NCI-H146 treated with DMSO at 0.1 percent for 48 hours (cell line): Measurements from ENCODE around the gene LRRC36.

ENCODE experiments used
- DNase-seq: peaks from one replicate; lab custom pipeline; 2025; ENCODE audit not compliant: unreplicated experiment; lab: John Stamatoyannopoulos, UW

The LRRC36 gene

DNA sequence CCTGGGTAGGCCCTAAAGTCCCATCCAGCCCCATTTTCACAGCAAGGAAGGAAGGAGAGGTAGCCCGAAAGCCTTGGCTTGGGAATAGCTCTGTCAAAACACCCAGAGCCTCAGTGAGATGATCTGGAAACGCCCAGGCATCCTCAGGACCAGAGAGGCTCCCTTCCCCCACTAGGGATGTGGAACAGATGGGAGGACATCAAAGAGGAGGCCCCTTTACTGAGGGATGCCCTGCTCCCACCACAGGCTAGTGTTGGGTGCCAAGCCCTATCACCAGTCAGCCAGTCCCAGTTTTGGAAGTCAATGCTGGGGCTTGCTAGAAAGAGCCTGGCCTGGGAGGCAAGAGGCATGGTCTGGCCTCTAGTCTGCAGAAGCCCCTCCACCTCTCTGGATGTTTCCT, 62.0 kb downstream of the LRRC36 start:
- no peak for DNase-seq

DNA sequence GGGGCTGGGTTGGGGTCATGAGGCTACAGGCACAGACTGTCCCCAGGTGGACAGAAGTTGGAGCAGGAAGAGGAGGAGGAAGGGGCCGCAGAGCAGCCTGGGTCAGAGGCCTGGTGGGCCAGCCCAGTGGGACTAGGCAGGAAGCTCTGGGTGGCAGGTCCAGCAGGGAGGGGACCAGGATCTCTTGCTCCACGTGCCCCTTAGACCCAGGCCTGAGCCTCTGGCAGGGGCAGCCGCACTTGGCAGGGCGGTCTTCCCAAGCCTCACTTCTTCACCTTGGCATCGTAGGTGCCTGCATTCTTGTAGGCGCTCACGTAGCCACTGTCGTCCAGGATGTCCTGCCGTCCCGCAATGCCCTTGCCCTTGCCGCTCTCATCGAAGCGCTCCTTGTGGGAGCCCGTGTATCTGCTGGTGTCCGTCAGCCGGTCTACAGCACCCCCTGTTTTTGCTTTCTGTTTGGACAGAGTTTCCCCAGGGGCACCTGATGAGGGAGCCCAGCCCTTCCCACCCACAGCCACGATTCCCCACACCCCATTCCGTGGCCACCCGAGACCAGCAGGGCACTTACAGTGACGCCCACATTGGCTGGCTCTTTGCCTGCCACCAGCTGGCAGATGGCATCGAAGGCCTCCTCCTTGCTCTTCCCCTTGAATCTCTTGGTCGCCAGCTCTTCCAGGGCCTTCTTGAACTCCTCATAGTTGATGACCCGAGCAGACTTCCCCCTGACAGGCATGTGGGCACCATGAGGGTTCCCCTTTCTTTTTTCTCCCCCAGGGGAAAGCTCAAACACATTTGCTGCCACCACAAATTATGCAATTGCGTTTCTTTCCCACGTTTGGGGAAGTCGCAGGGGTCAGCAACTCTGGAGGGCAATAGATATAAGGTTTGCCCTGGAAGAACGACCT, 63.5 kb downstream of the LRRC36 start:
- no peak for DNase-seq

GRCh38 chr16:67390816-67391423, 64.3 kb downstream of the LRRC36 start:
- DNase-seq = no peak

DNA sequence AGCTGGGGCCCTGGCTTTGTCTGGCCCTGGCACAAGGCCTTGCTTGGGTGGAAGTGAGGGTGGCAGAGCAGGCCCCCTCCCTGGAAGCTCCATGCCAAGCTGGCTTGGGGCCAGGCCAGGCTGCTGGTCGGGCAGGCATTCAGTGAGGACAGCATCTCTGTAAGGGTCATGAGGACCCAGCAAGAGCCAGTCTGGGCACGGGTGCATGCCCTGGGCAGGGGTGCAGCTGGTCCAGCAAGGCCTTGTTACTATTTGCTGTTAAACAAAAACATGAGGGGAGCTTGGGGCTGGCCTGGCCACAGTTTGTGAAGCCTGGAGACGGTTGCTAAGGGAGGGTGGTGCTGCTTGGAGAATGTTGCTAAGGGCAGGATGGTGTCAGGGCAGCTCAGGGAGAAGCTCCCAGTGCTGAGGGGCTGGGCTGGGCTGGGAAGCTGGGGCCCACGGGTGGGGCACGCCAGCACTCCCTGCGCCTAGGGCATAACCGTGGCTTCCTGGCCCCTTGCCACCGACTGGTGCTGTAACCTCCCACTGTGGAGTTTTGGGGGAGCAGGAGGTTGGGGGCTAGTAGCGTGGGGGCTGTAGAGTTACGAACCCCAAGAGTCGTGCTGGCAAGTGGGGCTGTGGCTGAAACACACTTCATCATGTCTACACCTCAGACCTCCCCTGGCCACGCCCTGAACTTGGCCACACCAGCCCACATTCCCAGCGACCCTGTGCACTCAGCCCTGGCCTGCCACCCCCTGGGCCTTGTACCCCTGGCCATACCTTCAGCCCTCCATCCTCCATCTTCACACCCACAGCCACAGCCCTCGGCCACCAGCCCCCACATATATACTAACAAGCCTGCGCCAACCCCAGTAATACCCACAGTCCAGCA, 65.0 kb downstream of the LRRC36 start:
- no peak for DNase-seq

DNA sequence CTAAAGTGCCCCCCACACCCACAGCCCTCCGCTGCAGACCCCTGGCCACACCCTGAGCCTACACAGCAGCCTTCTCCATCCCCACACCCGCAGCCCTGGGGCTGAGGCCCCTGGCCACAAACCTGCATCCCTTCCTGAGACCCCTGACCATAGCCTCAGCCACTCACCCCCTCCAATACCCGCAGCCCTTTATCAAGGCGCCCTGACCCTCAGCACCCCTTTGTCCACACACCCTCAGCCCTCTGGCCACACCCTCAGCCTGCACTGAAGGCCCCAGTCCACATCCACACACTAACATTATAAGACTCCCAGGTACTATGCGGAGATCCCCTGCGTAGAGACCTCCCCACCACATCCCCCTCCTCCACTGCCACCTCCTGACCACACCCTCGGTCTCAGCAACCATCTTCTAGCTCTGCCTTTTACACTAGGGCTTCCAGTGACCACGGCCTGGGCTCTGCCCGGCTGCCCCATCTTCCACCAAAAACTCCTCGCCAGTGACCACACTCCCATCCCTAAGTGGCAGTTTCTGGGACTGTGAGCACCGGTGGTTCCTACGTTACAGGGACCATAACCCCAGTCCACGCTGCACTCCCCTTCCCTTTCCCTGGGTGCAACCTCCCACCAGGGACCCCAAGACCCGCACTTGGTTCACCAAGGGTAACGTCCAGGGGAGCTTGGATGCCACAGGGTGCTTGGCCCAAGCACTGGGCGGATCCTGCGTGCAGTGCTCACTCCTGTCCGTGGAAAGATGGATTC, 65.9 kb downstream of the LRRC36 start:
- DNase-seq = no peak

- peak; percentile 67 for DNase-seq
Observed at GRCh38 chr16:67393111-67393787, 66.6 kb downstream of the LRRC36 start, which contains the start of gene TPPP3. TPPP3 (minus strand) TSS chr16:67393498; CDS start chr16:67391111, 2,387 bp downstream.

- no peak for DNase-seq
Observed at GRCh38 chr16:67393788-67394154, 67.2 kb downstream of the LRRC36 start.

GRCh38 chr16:67394155-67395104, 67.8 kb downstream of the LRRC36 start:
- DNase-seq = no peak

DNA sequence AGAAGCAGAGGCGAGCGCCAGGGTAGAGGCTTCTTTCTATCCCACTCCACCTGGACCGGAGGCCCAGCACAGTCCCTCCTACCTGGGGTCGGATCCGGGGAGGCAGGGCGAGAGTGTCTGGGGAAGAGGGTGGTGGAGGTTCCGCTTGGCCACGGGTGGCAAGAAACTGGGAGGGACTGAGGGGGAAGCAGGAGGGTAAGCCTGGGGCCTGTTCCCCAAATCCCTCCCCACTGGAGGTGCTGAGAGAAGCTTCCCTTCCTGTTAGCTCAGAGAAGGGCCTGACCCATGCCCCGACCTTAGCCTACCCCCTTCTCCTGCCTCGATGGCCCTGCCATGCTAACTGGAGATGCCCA, 68.5 kb downstream of the LRRC36 start:
- DNase-seq = no peak

DNA sequence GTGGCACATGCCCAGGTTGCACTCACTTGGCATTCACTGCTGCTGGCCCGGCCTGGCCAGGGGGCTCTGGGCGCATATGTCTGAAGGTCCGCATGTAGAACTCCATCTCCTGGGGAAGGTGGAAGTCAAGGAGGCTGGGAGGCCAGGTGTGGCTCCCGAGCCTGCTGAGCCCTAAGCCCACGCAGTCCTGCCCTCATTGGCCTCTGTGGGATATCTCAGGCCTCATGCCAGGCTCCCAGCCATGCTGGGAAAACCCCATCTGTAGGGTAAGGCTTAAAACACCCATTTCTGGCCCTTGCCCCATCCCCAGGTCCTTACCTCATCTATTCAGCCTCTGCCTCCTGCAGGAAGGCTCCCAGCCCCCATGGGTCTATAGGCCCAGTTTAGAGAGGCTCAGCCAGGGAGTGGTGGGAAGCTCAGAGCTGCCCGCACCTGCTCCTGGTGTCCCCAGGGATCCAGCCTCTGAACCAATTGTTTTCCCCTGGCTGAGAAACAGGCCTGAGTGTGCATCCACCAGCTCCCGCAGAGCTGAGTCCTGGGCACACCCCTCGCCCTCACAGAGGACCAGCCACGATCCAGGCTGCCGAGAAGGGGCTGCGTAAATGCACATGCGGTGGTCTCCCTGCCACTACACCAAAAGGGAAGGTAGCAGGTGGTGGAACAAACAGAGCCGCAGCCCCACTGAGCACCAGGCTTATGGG, 69.0 kb downstream of the LRRC36 start:
- peak; percentile 75 for DNase-seq

DNA sequence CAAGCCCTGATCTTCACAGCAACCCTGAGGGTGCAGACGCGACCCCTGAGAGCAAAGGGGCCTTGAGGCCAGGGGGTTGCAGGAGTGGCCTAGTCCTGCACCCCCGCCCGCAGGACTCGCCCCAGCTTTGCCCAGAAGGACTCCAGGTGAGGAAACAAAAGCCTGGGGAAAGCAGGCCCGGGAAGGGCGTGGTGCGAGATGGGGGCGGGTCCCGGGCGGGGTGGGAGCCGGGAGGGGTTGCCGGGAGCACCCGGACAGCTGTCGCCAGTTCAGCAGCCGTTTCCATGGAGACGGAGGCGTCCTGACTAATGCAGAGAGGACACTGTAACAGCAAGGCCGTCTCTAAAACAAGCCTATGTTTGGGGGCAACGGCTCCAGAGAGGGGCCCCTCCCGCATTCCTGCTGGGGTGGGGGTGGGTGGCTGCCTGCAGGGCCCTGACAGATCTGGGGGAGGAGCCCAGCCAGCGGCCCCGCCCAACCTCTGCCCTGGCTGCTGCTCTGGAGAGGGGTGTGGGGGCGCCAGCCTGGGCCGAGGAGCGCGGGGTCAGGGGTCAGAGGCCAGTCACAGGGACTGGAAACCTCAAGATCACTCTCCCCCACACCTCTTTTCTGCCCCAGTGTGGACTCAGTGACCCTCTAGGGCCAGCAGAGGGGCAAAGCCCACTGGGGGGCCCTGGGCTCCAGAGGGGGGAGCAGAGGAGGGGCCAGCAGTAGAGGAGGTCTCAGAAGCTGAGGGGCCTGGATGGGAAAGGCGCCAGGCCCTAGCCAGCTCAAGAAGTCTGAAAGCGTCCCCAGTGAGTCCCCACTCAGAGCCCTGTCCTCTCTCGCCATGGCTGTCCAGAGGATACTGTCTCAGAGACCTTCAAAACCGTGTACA, 69.8 kb downstream of the LRRC36 start:
- DNase-seq = peak; percentile 78

DNA sequence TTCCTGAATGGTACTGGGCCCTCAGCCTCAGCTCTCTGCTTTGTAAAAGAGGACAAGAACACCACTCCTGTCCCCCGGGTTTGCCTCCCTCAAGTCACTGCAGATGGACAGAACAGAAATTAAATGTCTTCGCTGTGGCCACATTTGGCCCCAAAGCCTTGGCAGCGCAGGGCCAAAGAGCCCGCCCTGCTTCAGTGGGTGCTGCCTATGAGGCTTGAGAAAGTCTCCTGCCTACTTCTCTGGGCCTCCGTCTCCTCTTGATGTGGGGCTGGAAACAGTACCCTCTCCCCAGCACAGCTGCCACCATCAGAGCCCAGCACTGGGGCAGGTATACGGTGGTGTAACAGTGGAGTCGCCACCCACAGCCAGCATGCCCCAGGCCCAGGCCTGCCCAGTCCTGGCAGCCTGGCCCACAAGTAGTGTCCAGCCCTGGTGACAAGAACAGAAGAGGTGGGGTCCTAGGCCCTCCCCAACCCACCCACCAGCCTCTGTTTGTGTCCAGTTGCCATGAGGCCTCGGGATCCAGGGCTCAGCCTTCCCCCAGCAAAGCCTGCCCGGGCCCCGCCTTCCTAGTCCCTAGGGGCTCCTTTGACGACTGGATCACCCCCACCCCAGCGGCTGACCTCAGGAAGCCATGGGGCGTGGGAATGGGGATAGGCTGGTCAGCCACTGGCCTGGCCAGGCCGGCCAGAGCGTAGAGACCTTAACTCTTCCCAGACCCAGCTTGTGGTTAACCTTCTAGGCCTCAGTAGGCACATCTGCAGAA, 70.6 kb downstream of the LRRC36 start:
- DNase-seq = no peak

DNA sequence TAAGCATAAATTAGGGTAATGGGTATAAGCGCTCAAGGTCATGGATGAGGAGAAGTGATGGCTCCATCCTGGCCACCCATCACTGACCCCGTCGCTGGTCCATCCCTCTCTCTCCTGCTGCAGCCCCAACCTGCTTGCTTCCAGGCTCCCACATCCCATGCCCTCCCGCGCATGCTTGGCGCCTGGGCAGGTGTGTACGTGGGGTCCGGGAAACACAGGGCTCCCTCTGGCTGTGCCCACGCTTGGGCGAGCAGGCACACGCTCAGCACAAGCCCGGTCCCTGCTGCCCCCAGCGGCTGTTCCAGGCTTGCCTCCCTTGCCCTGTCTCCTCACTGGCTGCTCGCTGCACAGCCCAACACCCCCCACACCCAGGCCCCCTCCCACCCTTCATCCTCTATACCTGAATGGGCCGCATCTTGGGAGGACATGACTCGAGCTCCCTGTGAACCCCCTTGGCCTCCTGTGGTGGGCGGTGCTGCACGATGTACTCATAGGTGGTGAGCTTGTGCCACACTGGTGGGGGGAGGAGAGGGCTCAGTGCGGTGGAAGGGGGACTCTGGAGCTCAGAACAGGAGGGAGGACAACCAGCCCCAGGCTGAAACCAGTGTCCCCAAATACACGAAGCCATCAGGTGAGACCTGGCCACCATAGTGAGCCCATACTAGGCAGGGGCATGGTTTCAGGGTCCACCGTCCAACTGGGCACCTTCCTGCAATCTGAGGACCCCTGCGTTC, 71.4 kb downstream of the LRRC36 start:
- DNase-seq = no peak

- DNase-seq = no peak
Observed at GRCh38 chr16:67398546-67399217, 72.1 kb downstream of the LRRC36 start.

DNA sequence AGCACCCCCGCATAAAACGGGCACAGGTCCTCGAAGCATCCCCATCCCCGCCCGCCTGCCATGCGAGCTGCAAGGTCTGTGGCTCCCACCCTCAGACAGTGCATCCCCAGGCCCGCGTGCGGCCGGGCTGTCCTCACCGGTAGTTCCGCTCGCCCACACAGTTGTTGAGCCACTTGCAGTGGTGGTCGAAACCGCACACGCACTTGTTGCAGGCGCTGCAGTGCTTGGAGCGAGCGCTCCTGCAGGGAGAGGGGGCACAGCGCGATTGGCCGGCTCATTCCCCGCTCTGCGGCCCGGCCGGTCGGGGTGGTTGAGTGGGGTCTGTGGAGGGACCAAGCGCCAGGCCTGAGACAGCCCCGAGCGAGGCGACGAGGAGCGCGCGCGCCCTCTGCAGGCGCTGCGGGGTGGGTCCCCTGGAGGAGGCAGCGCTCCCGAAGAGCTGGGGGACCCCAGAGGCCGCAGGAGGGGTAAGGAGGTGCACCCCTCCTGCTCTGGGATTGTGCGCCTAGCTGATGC, 72.7 kb downstream of the LRRC36 start:
- DNase-seq = no peak
